ENCODE measurements around the gene COLEC12.

Gene COLEC12

GRCh38 chr18:321865-322467 lies 178.5 kb downstream of the COLEC12 start:
- H3K4me3 ChIP-seq (ENCODE audit: low read depth, low read length) = no peak overlapping the region
- in situ Hi-C loops (cut with HindIII; ENCODE audit: low sequenced_read_pairs) = no loop called here
- no peak for TF ChIP-seq CTCF (IDR thresholded peaks at IDR 0.05; ENCODE audit: low read depth, low read length)
- DNase-seq (ENCODE audit: low read depth, low spot score) = no peak

GRCh38 chr18:320155-320554 lies 180.3 kb downstream of the COLEC12 start:
- no peak for DNase-seq (ENCODE audit: low read depth, low spot score)
- in situ Hi-C loops (cut with HindIII; ENCODE audit: low sequenced_read_pairs) = no loop called here
- no peak overlapping the region for H3K4me3 ChIP-seq (ENCODE audit: low read depth, low read length)
- TF ChIP-seq CTCF (IDR thresholded peaks at IDR 0.05; ENCODE audit: low read depth, low read length) = no peak

GRCh38 chr18:319720-320119 lies 180.8 kb downstream of the COLEC12 start:
- DNase-seq (ENCODE audit: low read depth, low spot score) = no peak
- TF ChIP-seq CTCF (IDR thresholded peaks at IDR 0.05; ENCODE audit: low read depth, low read length) = no peak
- H3K4me3 ChIP-seq (ENCODE audit: low read depth, low read length) = no peak overlapping the region
- in situ Hi-C loops (cut with HindIII; ENCODE audit: low sequenced_read_pairs) = no loop called here

GRCh38 chr18:318791-319291 lies 181.7 kb downstream of the COLEC12 start:
- no peak for TF ChIP-seq CTCF (IDR thresholded peaks at IDR 0.05; ENCODE audit: low read depth, low read length)
- no peak for DNase-seq (ENCODE audit: low read depth, low spot score)
- in situ Hi-C loops (cut with HindIII; ENCODE audit: low sequenced_read_pairs) = no loop called here
- no peak overlapping the region for H3K4me3 ChIP-seq (ENCODE audit: low read depth, low read length)

GRCh38 chr18:317618-318017 lies 182.9 kb downstream of the COLEC12 start:
- in situ Hi-C loops (cut with HindIII; ENCODE audit: low sequenced_read_pairs) = no loop called here
- TF ChIP-seq CTCF (IDR thresholded peaks at IDR 0.05; ENCODE audit: low read depth, low read length) = no peak
- no peak overlapping the region for H3K4me3 ChIP-seq (ENCODE audit: low read depth, low read length)
- no peak for DNase-seq (ENCODE audit: low read depth, low spot score)

GRCh38 chr18:316393-316792 lies 184.1 kb downstream of the COLEC12 start:
- in situ Hi-C loops (cut with HindIII; ENCODE audit: low sequenced_read_pairs) = no loop called here
- TF ChIP-seq CTCF (IDR thresholded peaks at IDR 0.05; ENCODE audit: low read depth, low read length) = no peak
- peak; percentile 8 for DNase-seq (ENCODE audit: low read depth, low spot score)
- no peak overlapping the region for H3K4me3 ChIP-seq (ENCODE audit: low read depth, low read length)
